Nephron progenitor cell (in vitro differentiated cells): Measurements from ENCODE around the gene EFHC1.

Experiments used
- DNase-seq: peaks from one replicate; pipeline ENCODE4 v3.0.0; 2021
- H3K27ac Mint-ChIP-seq: 2 replicates; pipeline ENCODE4 v1.8.0; 2021; ENCODE audit warnings: mild to moderate bottlenecking, moderate library complexity, mixed read lengths
- H3K27me3 Mint-ChIP-seq: 2 replicates; pipeline ENCODE4 v1.8.0; 2021; ENCODE audit warnings: mild to moderate bottlenecking, low read depth, mixed read lengths; ENCODE audit not compliant: poor library complexity
- H3K36me3 Mint-ChIP-seq: 2 replicates; pipeline ENCODE4 v1.8.0; 2021; ENCODE audit warnings: low read depth, mixed read lengths
- H3K4me1 Mint-ChIP-seq: 2 replicates; pipeline ENCODE4 v1.8.0; 2021; ENCODE audit warnings: mixed read lengths
- H3K4me3 Mint-ChIP-seq: 2 replicates; pipeline ENCODE4 v1.8.0; 2021; ENCODE audit warnings: mild to moderate bottlenecking, moderate library complexity, mixed read lengths
- H3K9me3 Mint-ChIP-seq: 2 replicates; pipeline ENCODE4 v1.8.0; 2021; ENCODE audit warnings: mild to moderate bottlenecking, moderate library complexity, mixed read lengths
- TF ChIP-seq, protein P1 (sequence below): fragments of 200-600 bp; sonication (generic); IDR thresholded peaks from 2 replicates; pipeline ENCODE4 v1.5.0; 2021; ENCODE audit warnings: antibody characterized with exemption

EFHC1 gene

DNA sequence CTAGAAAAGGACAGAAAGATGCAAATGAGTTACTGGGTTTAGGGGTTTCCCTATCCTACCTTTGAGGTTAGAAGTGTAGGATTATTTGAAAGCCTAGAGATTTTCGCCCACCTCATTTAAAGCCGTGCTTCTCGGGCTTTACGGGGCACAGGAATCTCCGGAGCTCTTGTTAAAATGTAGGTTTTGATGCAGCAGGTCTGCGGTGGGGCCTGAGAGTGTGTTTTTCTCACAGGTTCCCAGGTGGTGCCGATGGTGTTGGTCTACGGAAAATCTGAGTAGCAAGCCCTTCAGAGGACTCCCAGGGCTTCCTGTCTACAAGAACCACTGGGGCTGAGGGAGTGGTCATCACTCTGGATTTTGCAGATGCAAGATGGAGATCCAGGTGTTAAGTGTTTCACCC lies 109.2 kb downstream of the EFHC1 start:
- DNase-seq, result no peak
- Mint-ChIP-seq H3K9me3 (no peaks in the 10 kb centered on the region), H3K36me3 (peaks cover 35% of the 10 kb centered on the region), H3K27me3 (peaks cover 2% of the 10 kb centered on the region), H3K27ac (peak overlapping the region; percentile 51), H3K4me3 (no peak overlapping the region), H3K4me1 (peaks cover 5% of the 10 kb centered on the region)
- TF ChIP-seq, protein P1, sequence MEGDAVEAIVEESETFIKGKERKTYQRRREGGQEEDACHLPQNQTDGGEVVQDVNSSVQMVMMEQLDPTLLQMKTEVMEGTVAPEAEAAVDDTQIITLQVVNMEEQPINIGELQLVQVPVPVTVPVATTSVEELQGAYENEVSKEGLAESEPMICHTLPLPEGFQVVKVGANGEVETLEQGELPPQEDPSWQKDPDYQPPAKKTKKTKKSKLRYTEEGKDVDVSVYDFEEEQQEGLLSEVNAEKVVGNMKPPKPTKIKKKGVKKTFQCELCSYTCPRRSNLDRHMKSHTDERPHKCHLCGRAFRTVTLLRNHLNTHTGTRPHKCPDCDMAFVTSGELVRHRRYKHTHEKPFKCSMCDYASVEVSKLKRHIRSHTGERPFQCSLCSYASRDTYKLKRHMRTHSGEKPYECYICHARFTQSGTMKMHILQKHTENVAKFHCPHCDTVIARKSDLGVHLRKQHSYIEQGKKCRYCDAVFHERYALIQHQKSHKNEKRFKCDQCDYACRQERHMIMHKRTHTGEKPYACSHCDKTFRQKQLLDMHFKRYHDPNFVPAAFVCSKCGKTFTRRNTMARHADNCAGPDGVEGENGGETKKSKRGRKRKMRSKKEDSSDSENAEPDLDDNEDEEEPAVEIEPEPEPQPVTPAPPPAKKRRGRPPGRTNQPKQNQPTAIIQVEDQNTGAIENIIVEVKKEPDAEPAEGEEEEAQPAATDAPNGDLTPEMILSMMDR, result no peak

DNA sequence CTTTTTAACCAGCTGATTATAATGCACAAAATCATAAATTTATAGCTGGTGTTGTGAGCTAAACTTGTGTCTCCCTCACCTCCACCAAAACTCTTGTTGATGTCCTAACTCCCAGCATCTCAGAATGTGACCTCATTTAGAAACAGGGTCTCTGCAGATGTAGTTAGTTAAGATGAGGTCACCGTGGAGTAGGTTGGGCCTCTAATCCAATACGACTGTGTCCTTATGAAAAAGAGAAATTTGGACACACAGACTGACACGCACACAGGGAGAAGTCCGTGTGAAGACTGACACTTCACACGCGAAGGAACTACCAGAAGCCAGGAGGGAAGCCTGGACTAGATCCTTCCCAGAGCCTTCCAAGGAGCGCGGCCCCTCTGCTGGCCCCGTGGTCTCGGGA lies 110.2 kb downstream of the EFHC1 start:
- Mint-ChIP-seq H3K27me3 (peaks cover 2% of the 10 kb centered on the region), H3K27ac (peak overlapping the region; percentile 4), H3K9me3 (no peaks in the 10 kb centered on the region), H3K4me1 (peaks cover 10% of the 10 kb centered on the region), H3K4me3 (no peak overlapping the region), H3K36me3 (peaks cover 45% of the 10 kb centered on the region)
- TF ChIP-seq, protein P1, result no peak
- no peak for DNase-seq

DNA sequence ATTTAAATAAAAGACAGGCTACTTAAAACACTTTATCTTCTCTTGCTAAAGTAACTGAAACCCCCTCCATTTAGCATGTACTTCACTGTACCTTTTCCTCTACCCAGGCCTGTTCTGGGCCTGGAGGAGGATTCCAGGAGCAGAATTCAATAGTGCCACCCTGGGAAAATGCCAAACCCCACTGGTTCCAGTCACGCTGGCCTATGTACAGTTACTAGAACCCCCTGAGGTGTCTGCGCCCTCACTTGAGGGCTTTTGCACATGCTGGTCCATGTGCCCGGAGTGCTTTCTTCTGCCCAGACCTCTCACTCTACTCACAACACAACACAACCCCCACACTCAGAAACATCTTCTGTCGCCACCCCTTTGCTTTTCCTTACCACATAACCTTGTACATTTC lies 111.3 kb downstream of the EFHC1 start:
- Mint-ChIP-seq H3K27ac (peak overlapping the region; percentile 67), H3K4me3 (no peak overlapping the region), H3K36me3 (peaks cover 38% of the 10 kb centered on the region), H3K4me1 (peaks cover 21% of the 10 kb centered on the region), H3K9me3 (no peaks in the 10 kb centered on the region), H3K27me3 (peaks cover 2% of the 10 kb centered on the region)
- TF ChIP-seq, protein P1, result no peak
- no peak for DNase-seq

DNA sequence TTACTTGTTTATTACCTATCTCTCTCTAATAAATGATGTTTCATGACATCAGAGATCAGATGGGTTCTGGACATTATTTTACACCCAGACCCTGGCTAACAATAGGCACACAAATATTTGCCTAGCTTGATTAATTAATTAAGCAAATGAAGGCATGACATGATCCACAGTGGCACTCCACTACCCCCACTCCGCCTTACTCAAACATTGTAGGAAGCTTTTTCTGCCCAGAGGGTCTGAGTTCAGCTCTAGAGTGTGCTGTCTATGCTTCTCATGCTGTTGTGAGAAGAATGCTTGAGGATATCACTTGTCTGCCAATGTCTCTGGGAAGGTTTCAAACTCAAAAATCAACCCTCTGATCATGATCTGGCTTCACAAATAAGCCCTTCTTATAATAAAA lies 111.7 kb downstream of the EFHC1 start:
- Mint-ChIP-seq H3K4me1 (peaks cover 25% of the 10 kb centered on the region), H3K4me3 (no peak overlapping the region), H3K27me3 (peaks cover 2% of the 10 kb centered on the region), H3K27ac (peak overlapping the region; percentile 67), H3K36me3 (peaks cover 38% of the 10 kb centered on the region), H3K9me3 (no peaks in the 10 kb centered on the region)
- TF ChIP-seq, protein P1, result no peak
- DNase-seq, result no peak

DNA sequence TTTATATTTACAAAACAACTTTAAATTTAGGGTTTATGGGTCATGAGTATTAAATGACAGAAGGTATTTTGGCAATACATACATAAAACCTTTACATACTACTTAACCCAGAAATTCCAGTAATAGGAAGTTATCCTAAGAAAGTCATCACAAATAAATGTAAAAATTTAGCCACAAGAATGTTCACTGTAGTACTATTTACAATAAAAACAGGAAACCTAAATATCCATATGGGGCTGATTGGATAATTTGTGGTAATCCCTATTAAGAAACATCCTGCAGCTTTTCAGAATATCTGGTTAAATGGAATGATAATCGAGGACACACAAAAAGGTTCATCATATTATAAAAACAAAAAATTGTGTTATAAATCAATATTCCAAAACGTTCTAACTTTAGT lies 112.3 kb downstream of the EFHC1 start:
- DNase-seq, result no peak
- TF ChIP-seq, protein P1, result no peak
- Mint-ChIP-seq H3K27ac (no peak overlapping the region), H3K9me3 (no peaks in the 10 kb centered on the region), H3K4me3 (no peak overlapping the region), H3K36me3 (peaks cover 38% of the 10 kb centered on the region), H3K27me3 (no peaks in the 10 kb centered on the region), H3K4me1 (peaks cover 31% of the 10 kb centered on the region)

DNA sequence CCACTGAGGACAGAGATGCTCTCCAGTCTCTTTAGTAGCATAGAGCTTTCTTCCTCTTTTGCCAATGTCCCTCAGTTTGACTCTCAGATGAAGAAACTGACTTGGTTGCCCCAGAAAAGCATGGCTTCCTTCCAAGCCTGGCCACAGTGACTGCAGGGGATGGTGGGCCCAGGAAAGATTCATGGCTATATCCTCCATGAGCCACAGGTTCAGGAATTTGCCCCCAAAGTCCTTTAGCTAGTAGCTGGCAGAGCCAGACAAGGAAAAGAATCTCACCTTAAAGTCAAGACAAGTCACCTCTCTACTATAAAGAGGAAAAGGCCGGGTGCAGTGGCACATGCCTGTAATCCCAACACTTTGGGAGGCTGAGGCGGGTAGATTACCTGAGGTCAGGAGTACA lies 113.3 kb downstream of the EFHC1 start:
- Mint-ChIP-seq H3K4me3 (no peak overlapping the region), H3K4me1 (peaks cover 34% of the 10 kb centered on the region), H3K9me3 (no peaks in the 10 kb centered on the region), H3K27me3 (no peaks in the 10 kb centered on the region), H3K27ac (no peak overlapping the region), H3K36me3 (peaks cover 38% of the 10 kb centered on the region)
- no peak for DNase-seq
- TF ChIP-seq, protein P1, result no peak
